ENCODE measurements around the gene ATM.
"Not testable (repeated sequence)": the region's sequence is repeated elsewhere in the genome, so short reads cannot be mapped to it uniquely, and the experiment has no call there.

The ATM gene

DNA sequence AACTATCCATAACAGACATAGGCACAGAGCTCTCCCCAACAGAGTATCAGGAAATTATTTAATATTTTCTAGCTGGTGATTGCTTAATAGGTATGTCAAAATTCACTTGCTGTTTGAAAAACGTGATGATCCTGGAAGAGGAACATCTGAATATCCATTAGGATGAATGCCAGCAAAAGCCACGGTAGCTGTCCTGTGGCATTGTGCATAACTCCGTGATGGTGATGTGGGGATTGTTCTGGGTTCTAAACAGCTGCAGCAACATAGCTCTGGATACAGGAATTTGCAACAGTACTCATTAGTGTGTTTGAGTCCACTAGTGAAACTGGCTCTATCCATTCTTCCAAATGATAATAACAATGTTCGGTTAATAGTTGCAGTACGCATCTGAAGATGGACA, 165.7 kb downstream of the ATM start:
- DNase-seq = no peak

DNA sequence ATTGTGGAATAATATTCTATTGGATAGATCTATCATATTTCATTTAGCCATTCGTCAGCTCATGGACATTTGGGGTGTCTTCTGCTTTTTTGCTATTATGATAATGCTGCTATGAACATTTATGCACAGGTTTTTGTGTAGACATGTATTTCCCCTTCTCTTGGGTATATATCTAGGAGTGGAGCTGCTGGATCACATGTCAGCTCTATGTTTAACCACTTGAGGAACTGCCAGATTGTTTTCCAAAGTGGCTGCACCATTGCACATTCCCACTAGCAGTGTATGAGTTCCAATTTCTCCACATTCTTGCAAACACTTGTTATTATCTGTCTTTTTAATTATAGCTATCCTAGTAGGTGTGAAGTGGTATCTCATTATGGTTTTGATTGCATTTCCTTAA, 169.5 kb downstream of the ATM start:
- no peak for DNase-seq

DNA sequence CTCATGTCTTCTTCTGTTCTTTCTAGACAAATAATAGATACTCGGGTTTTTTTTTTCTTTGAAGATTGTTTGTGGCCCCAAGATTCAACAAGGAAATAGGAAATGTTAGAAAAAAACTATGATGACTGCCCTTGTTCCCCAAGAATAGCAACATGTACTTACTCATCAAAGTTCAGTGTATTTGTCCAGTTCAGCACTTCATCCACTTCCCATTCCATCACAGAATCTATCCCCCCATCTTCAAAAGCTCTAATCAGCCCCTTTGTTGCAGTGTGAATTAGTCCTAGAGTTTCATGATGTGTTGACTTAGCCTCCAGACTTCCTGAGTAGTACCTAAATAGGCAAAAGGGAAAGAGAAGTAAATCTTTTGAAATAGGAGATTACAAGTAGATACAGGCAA, 170.2 kb downstream of the ATM start:
- DNase-seq = no peak

DNA sequence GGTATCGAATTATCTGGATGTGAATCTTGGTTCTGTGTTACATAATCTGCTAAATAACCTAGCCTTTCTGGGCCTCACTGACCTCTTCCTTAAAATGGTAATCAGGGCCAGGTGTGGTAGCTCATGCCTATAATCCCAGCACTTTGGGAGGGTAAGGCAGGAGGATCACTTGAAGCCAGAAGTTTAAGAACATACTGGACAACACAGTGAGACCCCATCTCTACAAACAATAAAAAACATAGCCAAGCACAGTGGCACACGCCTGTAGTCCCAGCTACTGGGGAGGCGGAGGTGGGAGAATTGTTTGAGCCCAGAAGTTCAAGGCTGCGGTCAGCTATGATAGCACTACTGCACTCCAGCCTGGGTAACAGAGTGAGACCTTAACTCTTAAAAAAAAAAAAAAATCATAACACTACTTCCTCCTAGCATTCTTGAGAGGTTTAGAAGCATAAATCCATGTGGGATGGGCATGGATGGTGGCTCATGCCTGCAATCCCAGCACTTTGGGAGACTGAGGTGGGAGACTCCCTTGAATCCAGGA, 171.9 kb downstream of the ATM start:
- no peak for DNase-seq

DNA sequence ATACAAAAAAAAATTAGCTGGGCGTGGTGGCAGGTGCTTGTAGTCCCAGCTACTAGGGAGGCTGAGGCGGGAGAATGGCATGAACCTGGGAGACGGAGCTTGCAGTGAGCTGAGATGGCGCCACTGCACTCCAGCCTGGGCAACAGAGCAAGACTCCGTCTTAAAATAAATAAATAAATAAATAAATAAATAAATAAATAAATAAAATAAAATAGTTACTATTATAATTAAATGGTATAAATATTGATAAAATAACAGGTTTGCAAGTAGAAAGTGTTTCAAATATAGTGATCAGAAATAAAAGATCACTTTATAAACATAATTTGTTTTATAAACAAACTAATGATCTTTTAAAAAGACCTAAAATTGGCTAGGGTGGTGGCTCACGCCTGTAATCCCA, 173.8 kb downstream of the ATM start:
- DNase-seq = not testable (repeated sequence)

DNA sequence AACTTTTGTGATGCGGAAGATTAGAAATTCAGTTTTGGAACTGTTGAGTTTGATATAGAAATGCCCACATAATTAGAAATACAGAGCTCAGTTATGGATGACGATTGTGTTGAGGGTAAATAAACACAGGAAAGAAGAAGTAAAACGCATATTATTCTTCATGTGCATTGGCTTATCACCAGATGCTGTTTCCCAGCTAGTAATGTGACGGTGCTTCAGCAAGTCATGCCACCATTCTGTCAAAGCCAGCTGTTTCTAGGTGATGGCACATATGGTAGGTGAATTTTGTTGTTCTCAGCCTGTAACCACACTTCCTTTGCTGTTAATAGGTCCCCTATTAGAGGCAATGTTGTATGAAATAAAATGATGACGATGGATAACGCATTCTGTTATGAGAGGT, 175.6 kb downstream of the ATM start:
- DNase-seq = no peak

DNA sequence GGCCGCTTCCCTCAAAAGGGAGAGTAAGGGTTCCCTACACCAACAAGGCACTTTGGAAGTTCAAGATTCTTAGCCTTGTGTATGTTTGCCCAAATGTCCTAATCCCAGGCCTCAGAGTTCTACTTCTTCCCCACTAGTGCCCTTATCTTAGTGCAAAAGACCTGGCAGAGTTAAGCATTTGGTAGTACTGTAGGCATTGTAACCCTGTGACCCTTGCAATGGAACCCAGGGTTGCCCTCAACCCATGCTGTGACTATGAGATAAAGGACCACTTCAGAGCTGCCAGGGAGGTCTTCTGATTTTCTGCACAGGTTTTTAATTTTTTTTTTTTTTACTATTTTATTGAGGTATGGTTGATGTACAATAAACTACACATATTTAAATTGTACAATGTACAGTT, 179.4 kb downstream of the ATM start:
- no peak for DNase-seq

DNA sequence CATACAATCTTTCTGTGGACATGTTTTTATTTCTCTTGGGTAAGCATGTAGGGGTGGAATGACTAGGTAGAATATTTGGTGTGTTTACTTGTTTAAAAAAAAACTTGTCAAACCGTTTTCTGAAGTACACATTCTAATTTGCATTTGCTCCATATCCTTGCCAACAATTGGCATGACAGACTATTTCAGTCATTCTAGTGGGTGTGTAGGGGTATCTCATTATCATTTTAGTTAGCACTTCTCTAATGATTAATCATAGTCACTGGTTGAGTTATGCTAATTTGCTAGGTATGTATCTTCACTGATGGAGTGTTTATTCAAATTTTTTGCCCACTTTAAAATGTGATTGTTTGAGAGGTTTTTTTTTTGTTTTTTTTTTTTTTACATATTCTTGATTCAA, 180.2 kb downstream of the ATM start:
- DNase-seq = no peak

DNA sequence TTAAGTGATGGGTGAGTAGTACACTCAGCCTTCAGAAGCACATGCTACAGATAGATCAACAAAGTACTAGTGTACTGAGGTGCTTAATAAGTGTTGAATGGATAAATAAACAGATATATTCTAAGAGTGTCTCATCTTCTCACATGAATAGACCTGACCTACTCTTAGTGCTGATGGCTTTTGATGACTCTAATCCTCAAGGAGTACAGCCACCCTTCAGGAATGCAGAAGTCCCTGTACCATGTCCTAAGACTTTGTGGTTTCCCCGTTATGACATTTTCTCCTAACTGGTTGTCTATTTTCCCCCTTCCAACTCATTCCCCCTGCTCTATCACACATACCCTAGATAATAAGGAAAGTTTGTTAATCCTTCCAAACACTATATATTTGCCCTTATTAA, 182.8 kb downstream of the ATM start:
- DNase-seq = no peak

DNA sequence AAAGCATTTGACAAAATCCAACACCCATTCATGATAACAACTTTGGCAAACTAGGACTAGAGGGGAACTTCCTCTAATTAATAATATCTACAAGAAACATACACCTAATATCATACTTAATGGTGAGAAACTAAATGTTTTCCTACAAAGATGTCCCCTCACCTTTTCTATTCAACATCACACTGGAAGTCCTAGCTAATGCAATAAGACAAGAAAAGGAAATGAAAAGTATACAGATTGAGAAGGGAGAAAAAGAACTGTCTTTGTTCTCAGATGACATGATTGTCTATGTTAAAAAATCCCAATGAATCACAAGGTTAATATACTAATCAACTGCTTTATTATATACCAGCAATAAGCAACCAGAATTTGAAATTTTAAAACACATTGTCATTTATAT, 192.1 kb downstream of the ATM start:
- DNase-seq = no peak

DNA sequence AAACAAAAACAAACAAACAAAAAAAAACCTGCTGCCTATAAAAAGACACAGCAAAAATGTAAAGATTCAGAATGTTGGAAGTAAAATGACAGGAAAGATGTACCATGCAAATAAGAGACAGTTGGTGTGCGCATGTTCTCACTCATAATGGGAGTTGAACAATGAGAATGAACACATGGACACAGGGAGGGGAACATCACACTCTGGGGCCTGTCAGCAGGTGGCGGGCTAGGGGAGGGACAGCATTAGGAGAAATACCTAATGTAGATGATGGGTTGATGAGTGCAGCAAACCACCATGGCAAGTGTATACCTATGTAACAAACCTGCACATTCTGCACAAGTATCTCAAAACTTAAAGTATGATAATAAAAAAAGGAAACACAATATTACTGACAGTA, 194.7 kb downstream of the ATM start:
- DNase-seq = not testable (repeated sequence)
